Keratinocyte (primary cell): ENCODE results near the gene OGT.

ENCODE experiments used
- EZH2 ChIP-seq: IDR thresholded peaks from one replicate; pipeline ENCODE4 v1.6.1; 2012; ENCODE audit warnings: inconsistent platforms, mild to moderate bottlenecking, low read length, moderate library complexity
- TF ChIP-seq, protein P1 (sequence below), 3 experiments: IDR thresholded peaks in 1 of 3; conservative IDR thresholded peaks in 1 of 3; optimal IDR thresholded peaks in 1 of 3; 2 replicates in 2 of 3; 3 replicates in 1 of 3; pipeline versions ENCODE3 to v1.5.1; 2011; ENCODE audit warnings: low read length in 3 of 3, mild to moderate bottlenecking in 3 of 3, moderate library complexity in 2 of 3, control low read depth in 1 of 3, inconsistent platforms in 1 of 3; ENCODE audit not compliant: insufficient read depth in 2 of 3; ENCODE audit errors: extremely low read depth in 1 of 3

GRCh38 chrX:71577682-71578081 lies 44.8 kb downstream of the OGT start:
- TF ChIP-seq, protein P1, sequence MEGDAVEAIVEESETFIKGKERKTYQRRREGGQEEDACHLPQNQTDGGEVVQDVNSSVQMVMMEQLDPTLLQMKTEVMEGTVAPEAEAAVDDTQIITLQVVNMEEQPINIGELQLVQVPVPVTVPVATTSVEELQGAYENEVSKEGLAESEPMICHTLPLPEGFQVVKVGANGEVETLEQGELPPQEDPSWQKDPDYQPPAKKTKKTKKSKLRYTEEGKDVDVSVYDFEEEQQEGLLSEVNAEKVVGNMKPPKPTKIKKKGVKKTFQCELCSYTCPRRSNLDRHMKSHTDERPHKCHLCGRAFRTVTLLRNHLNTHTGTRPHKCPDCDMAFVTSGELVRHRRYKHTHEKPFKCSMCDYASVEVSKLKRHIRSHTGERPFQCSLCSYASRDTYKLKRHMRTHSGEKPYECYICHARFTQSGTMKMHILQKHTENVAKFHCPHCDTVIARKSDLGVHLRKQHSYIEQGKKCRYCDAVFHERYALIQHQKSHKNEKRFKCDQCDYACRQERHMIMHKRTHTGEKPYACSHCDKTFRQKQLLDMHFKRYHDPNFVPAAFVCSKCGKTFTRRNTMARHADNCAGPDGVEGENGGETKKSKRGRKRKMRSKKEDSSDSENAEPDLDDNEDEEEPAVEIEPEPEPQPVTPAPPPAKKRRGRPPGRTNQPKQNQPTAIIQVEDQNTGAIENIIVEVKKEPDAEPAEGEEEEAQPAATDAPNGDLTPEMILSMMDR (optimal IDR thresholded peaks at IDR 0.05 in 1 of 3, IDR thresholded peaks at IDR 0.05 in 1 of 3, conservative IDR thresholded peaks at IDR 0.05 in 1 of 3; ENCODE audit: extremely low read depth in 1 of 3, insufficient read depth in 2 of 3, low read length in 3 of 3) = no peak
- TF ChIP-seq EZH2 = no peak
